CD4-positive, alpha-beta T cell treated with Interleukin-15 for 1 hour (primary cell): ENCODE results near the gene CAPZB.

Experiments used
- DNase-seq: peaks from one replicate; pipeline ENCODE4 v3.0.0-alpha.2; 2020

CAPZB gene

DNA sequence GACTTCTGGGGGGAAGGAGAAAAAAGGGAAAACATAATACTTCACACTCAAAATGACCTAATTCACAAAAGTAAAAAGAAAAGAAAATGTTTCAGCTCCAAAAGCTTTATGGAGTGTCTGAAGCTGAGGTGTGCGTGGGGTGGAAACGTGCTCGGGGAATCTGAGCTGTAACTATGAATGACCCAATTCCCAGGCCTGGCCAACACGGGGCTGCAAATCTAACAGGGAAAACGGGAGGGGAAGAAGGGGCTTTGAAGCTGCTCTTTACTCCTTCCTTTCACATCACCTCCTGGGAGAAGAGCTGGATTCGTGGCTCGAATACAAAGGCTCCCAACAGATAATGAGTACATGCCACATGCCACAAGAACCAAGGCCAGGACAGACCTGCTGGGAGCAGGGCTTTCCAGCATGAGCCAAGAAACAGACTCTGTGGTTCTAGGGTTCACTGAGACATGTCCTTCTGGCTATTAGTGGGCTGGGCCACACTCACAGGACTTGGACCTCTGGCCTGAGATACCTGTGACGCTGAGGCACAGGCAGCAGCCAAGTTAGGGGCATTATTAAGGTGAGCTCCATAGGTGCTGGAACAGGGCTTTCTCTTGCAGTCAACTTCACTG is 121.7 kb downstream of the CAPZB start:
- no peak for DNase-seq

- no peak for DNase-seq
These were observed 123.7 kb downstream of the CAPZB start for GRCh38 chr1:19361611-19362147.

GRCh38 chr1:19360843-19361610 is 124.3 kb downstream of the CAPZB start:
- no peak for DNase-seq

GRCh38 chr1:19360432-19360831 is 124.9 kb downstream of the CAPZB start:
- DNase-seq: no peak

GRCh38 chr1:19360016-19360415 is 125.3 kb downstream of the CAPZB start:
- no peak for DNase-seq

- no peak for DNase-seq
These were observed 126.0 kb downstream of the CAPZB start for GRCh38 chr1:19359357-19359756.

DNA sequence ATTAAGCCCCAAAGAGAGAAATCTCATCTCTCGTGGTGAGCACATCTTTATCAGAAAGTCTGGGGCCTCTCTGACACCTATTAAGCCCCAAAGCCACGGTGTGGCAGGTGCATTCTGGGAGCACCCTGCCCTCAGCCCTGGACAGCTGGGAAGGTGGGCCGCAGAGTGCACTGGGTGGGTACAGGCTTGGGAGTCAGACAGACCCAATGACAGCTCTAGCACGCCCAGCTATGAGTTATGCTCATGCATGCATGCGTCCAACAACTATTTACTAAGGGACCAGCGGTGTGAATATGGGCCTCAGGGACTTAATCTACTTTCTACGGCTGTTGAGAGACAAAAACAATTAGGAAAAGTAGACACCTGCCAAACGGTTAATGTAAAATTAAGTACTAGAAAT is 126.6 kb downstream of the CAPZB start:
- no peak for DNase-seq

GRCh38 chr1:19357299-19357986 is 127.9 kb downstream of the CAPZB start:
- DNase-seq: no peak

DNA sequence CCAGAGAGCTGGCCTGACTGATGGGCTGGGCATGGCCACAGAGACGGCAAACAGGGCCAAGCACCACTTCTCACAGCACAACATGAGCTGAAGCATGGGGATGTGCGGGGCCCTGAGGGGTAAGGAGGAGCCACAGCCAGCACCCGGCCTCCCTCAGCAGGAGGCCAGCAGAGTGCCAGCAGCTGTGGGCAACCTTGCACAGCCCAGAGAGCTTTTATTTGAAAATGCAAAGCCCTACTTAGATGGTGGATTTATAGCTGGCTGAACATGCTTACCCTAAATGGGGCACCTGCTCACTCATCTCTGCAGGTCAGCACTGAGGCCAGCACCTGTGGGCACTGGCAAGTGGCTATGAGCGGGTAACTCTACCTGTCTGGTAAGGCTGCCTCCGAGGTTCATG is 129.1 kb downstream of the CAPZB start:
- no peak for DNase-seq

GRCh38 chr1:19354531-19354981 is 130.8 kb downstream of the CAPZB start:
- DNase-seq: no peak

- DNase-seq: no peak
These were observed 131.7 kb downstream of the CAPZB start for GRCh38 chr1:19353596-19353995.

DNA sequence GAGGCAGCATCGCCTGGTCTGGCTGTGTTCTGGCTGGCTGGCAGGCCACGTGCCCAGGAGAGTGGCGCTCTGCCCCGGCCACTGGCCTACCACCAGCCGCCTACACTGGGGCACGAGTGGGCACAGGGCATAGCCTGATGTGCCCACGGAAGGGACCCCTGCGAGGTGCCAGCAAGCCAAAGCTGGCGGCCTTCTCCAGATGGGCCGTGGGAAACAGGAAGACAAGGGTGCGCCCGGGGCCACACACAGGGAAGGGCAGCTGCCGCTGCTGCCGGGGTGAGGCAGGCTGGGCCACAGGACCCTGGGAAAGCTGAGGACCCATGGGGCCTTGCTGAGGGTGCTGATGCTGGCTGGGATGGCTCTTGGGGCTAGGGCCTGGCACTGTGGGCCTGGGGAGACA is 132.5 kb downstream of the CAPZB start:
- DNase-seq: no peak

- no peak for DNase-seq
These were observed 133.5 kb downstream of the CAPZB start for GRCh38 chr1:19351873-19352272.

- DNase-seq: no peak
These were observed 134.8 kb downstream of the CAPZB start for GRCh38 chr1:19350566-19350965.

- no peak for DNase-seq
These were observed 135.3 kb downstream of the CAPZB start for GRCh38 chr1:19349999-19350398.

- no peak for DNase-seq
These were observed 136.7 kb downstream of the CAPZB start for GRCh38 chr1:19348441-19349198.

GRCh38 chr1:19347533-19348172 is 137.7 kb downstream of the CAPZB start:
- no peak for DNase-seq

GRCh38 chr1:19346026-19346425 is 139.3 kb downstream of the CAPZB start:
- DNase-seq: no peak

DNA sequence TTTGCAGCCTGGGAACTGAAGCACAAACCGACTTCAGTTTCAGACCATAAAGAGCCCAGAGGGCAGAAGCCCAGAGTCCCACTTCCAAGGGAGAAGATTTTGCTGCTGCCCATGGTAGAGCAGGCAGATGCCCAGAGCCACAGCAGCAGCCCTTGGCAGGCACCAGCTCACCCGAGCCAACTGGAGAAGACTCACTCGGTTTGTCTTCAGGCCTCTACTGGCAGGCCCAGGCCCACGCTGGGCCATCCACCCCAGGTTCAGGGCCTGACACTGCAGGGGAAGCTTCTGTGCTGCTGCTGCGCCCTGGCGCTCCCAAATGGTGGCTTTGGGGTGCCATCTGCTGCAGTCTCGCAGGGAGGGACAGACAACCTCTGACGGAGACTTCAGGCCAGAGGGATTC is 139.9 kb downstream of the CAPZB start:
- no peak for DNase-seq

DNA sequence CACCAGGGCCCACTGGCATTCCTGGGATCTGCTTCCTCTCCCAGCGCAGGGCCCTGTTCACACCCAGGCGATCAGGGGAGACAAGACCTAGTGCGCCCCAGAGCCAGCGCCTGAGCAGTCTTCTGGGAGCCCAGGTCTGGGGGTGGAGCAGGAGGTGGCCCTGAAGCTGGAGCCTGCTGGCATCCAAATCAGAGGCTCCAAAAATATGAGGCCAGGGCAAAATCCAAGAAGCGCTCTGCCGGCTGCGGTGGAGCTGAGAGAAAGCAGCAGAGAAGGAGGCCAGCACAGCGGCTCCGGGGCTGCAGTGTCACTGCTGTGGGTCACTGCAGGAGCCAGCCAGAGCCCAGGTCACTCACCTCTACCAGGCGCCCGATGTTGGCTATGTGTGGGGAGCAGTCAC is 140.5 kb downstream of the CAPZB start:
- DNase-seq: no peak

DNA sequence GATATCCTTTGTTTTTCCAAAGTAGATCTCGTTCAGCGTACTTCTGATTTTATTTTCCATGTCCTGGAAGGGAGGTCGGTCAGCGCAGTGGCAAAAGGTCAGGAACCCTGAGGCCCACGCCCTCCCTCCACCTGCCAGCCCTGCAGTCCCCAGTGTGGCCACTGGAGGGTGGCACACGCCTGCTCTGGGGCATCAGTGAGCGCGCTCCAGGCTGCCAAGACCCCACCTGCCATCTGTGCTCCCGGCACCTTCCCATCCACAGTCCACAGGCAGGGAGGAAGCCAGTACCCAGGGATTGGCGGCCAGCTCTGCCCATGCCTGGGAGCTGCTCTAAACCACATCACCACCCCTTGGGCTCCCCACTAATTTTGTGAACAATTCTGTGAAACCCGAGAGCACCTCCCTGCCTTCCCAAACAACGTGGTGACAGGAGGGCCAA is 140.9 kb downstream of the CAPZB start:
- no peak for DNase-seq

DNA sequence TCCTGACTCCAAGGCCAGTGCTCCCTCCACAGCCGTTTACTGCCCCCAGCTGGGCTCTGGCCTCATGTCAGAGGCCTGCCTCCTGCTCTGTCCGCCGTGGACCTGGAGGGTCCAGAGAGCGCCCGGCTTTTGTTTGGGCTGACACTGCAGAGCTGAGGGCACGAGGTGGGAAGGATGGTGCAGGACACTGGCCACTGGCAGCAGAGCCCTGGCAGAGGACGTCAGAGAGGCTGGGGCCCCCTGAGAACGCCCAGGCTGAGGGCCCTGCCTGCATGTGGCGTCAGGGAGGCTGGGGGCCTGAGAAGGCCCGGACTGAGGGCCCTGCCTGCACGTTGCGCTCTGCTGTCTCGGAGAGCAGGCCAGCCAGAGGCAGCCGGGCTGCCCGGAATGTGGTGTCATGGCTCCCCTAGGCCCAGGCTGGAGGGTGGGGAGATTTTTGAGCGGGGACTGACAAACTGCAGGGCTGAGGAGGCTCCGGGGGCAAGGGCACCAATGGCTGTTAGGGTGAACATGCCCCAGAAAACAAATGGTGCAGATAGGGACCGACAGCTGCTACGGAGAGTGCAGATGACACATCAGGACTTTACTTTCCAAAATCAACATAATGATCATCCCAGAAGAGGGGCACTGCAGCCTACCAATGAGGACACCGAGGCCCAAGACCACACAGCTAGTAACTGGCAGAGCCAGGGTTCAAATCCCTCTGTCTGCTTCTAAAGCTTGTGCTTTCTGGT is 141.6 kb downstream of the CAPZB start:
- DNase-seq: no peak
